ENCODE measurements around the gene MLPH. TPM values are rescaled to one million over a fixed set of nuclear protein-coding genes. Genes with fewer than 3 reads are reported as not detected.

The MLPH gene
- total and polyA plus RNA-seq, 2 of the 4 experiments (the other 2 are of a cell fraction): 13.8 to 21.6 TPM

DNA sequence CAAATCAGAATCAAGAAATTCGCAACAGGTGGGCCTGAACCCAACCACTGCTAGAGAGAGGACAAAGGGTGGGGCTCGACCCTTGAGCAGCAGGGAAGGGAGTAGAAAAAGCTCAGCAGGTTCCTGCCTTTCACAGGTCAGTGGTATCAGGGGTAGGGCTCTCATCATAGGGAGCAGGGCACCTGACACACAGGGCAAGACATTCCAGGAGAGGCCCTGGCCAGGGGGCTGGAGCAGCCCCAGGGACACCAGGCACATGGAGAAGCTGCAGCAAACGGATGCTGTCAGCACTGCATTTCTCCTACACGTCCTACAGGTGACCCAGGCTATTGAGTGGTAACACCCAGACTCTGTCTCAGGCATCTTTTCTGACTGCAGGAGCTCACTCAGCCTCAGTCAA is 17.2 kb upstream of the MLPH start:
- Histone ChIP-seq H3K79me1 (ENCODE audit: low read depth in 1 of 2, low read length in 2 of 2) (peaks cover 9 to 25% of the 10 kb centered on the region in 2 experiments; a peak in 3 of 4 replicates), H3K4me3 (ENCODE audit: insufficient read depth, low read depth, low read length) (no peak overlapping the region), H3K9me1 (ENCODE audit: insufficient read depth, low read length) (peaks cover 13% of the 10 kb centered on the region), H3K4me2 (ENCODE audit: low read depth, low read length) (no peak overlapping the region), H3K9ac (ENCODE audit: low read depth, low read length) (no peak overlapping the region), H2AK5ac (ENCODE audit: low read depth, low read length) (no peak overlapping the region; the same call in 1 of the 2 replicates), H3K36me3 (ENCODE audit: control insufficient read depth, insufficient read depth, low read length) (no peaks in the 10 kb centered on the region), H3K18ac (ENCODE audit: low read depth, low read length) (no peak overlapping the region), H3K56ac (ENCODE audit: extremely low read depth, insufficient read depth, low read length) (no peak overlapping the region), H2AFZ (replicated peaks; ENCODE audit: low read length, poor library complexity) (no peak overlapping the region), H2BK20ac (ENCODE audit: low read depth, low read length) (0 out of 2 replicates have a peak overlapping the region, but pooled peaks have one; percentile 36), H3K9me3 (ENCODE audit: control insufficient read depth, insufficient read depth, low read length) (no peaks in the 10 kb centered on the region), H2BK15ac (ENCODE audit: low read depth, low read length) (no peak overlapping the region; the same call in 2 of the 3 replicates), H2BK5ac (ENCODE audit: low read depth, low read length, poor library complexity, severe bottlenecking) (no peak overlapping the region), H4K91ac (ENCODE audit: insufficient read depth, low read depth, low read length) (peak overlapping the region; percentile 57; the same call in 1 of the 2 replicates), H2BK120ac (ENCODE audit: low read depth, low read length) (peak overlapping the region; percentile 35; the same call in 1 of the 2 replicates), H4K5ac (ENCODE audit: low read depth, low read length) (no peak overlapping the region), H3K23ac (ENCODE audit: low read depth, low read length) (no peak overlapping the region), H4K8ac (ENCODE audit: low read depth in 2 of 2, low read length in 2 of 2) (no peak overlapping the region), H3K27me3 (ENCODE audit: control insufficient read depth, insufficient read depth, low read length) (no peaks in the 10 kb centered on the region), H3K14ac (replicated peaks; ENCODE audit: low read depth, low read length) (no peak overlapping the region), H3K4ac (ENCODE audit: low read depth, low read length) (peak overlapping the region; percentile 36; the same call in 1 of the 2 replicates), H2AK9ac (replicated peaks; ENCODE audit: low read depth, low read length, poor library complexity) (no peak overlapping the region), H3K27ac (ENCODE audit: insufficient read depth, low read length) (no peak overlapping the region), H3K4me1 (ENCODE audit: control insufficient read depth, insufficient read depth, low read length) (peaks cover 22% of the 10 kb centered on the region), H4K20me1 (ENCODE audit: insufficient read depth, low read length) (no peaks in the 10 kb centered on the region)
- ChIA-PET POLR2A (ENCODE audit: unreplicated experiment) (no interaction called here), CTCF (interaction anchor here (0.7 to 3.9 kb wide), 3 partner anchors 48 to 347 kb away, joined by 4 to 16 read pairs (median 7); no protein-coding TSS in a partner anchor)
- no TSS peak for BruUV-seq (replicated peaks)
- in situ Hi-C loops (cut with MboI; ENCODE audit: low sequenced_read_pairs): loop anchor here (5.0 to 10.0 kb wide), 2 partner anchors 48 to 315 kb away; no protein-coding TSS in a partner anchor
- intact Hi-C loops (cut with micrococcal nuclease): loop anchor here (10.0 kb wide), 1 partner anchor 345 kb away; no protein-coding TSS in a partner anchor
- dilution Hi-C loops (cut with HindIII; ENCODE audit: low sequenced_read_pairs, unreplicated experiment): no loop called here
- DNase-seq (no peak), ATAC-seq (ENCODE audit: low read depth) (no peak)
- TF ChIP-seq RCOR1 (IDR thresholded peaks at IDR 0.05; ENCODE audit: insufficient replicate concordance, low read length) (no peak), BHLHE40 (IDR thresholded peaks at IDR 0.05; ENCODE audit: low read depth, low read length) (no peak), MAZ (IDR thresholded peaks at IDR 0.05; ENCODE audit: borderline replicate concordance, low read depth, low read length) (no peak)
- TF ChIP-seq, protein P1, sequence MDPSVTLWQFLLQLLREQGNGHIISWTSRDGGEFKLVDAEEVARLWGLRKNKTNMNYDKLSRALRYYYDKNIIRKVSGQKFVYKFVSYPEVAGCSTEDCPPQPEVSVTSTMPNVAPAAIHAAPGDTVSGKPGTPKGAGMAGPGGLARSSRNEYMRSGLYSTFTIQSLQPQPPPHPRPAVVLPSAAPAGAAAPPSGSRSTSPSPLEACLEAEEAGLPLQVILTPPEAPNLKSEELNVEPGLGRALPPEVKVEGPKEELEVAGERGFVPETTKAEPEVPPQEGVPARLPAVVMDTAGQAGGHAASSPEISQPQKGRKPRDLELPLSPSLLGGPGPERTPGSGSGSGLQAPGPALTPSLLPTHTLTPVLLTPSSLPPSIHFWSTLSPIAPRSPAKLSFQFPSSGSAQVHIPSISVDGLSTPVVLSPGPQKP (IDR thresholded peaks at IDR 0.05; ENCODE audit: borderline replicate concordance, low read depth, low read length): no peak
- WGBS, 2 experiments (ENCODE audit: extremely low coverage in 2 of 2, insufficient read length in 1 of 2): 83% methylated on average over 1 of the region's 4 CpGs; no CpG with 5 or more reads in 1 of the 2 experiments

All from IMR-90 (cell line).